Activated naive CD8-positive, alpha-beta T cell treated with anti-CD3 and anti-CD28 coated beads for 36 hours (primary cell): ENCODE data around the gene UNC119B. TPM values are rescaled to one million over a fixed set of nuclear protein-coding genes. Genes with fewer than 3 reads are reported as not detected.

Source experiments
- DNase-seq: peaks from one replicate; pipeline ENCODE4 v3.0.0; 2021
- H3K27ac Mint-ChIP-seq: one replicate; pipeline ENCODE4 v1.8.0; 2022; ENCODE audit warnings: mild to moderate bottlenecking, moderate library complexity, mixed read lengths
- H3K27me3 Mint-ChIP-seq: one replicate; pipeline ENCODE4 v1.8.0; 2022; ENCODE audit warnings: mild to moderate bottlenecking, mixed read lengths
- H3K36me3 Mint-ChIP-seq: one replicate; pipeline ENCODE4 v1.8.0; 2021; ENCODE audit warnings: mild to moderate bottlenecking, mixed read lengths
- H3K4me1 Mint-ChIP-seq: one replicate; pipeline ENCODE4 v1.8.0; 2021; ENCODE audit warnings: mixed read lengths
- H3K4me3 Mint-ChIP-seq: one replicate; pipeline ENCODE4 v1.8.0; 2022; ENCODE audit warnings: mild to moderate bottlenecking, moderate library complexity, mixed read lengths
- H3K9me3 Mint-ChIP-seq: one replicate; pipeline ENCODE4 v1.8.0; 2022; ENCODE audit warnings: mixed read lengths
- total RNA-seq, 2 experiments: library from RNA; stranded (reverse); gene quantifications; one replicate each; pipeline ENCODE4 v1.2.3, GENCODE V29; 2021

UNC119B gene
- total RNA-seq, 2 experiments from 2014 or later, result 24.1 to 25.5 TPM

GRCh38 chr12:120684523-120684932 is 25.7 kb upstream of the UNC119B start:
- H3K27me3 Mint-ChIP-seq, result peaks cover 3% of the 10 kb centered on the region
- H3K9me3 Mint-ChIP-seq, result no peaks in the 10 kb centered on the region
- no peak overlapping the region for H3K27ac Mint-ChIP-seq
- DNase-seq, result no peak
- H3K4me3 Mint-ChIP-seq, result no peak overlapping the region
- H3K36me3 Mint-ChIP-seq, result no peaks in the 10 kb centered on the region
- peaks cover 18% of the 10 kb centered on the region for H3K4me1 Mint-ChIP-seq

- peaks cover 25% of the 10 kb centered on the region for H3K4me1 Mint-ChIP-seq
- H3K27ac Mint-ChIP-seq, result no peak overlapping the region
- peak overlapping the region; percentile 85 for H3K4me3 Mint-ChIP-seq
- H3K36me3 Mint-ChIP-seq, result no peaks in the 10 kb centered on the region
- no peak for DNase-seq
- no peaks in the 10 kb centered on the region for H3K27me3 Mint-ChIP-seq
- H3K9me3 Mint-ChIP-seq, result no peaks in the 10 kb centered on the region
Observed at GRCh38 chr12:120685522-120685921, 24.7 kb upstream of the UNC119B start.

- H3K9me3 Mint-ChIP-seq, result no peaks in the 10 kb centered on the region
- H3K27me3 Mint-ChIP-seq, result no peaks in the 10 kb centered on the region
- H3K4me1 Mint-ChIP-seq, result peaks cover 32% of the 10 kb centered on the region
- H3K27ac Mint-ChIP-seq, result peak overlapping the region; percentile 90
- peak; percentile 97 for DNase-seq
- H3K36me3 Mint-ChIP-seq, result no peaks in the 10 kb centered on the region
- peak overlapping the region; percentile 85 for H3K4me3 Mint-ChIP-seq
Observed at GRCh38 chr12:120686151-120686689, 24.0 kb upstream of the UNC119B start.

- H3K27ac Mint-ChIP-seq, result peak within 1 kb of the TSS; percentile 90
- no peaks in the 10 kb centered on the region for H3K9me3 Mint-ChIP-seq
- H3K36me3 Mint-ChIP-seq, result no peaks in the 10 kb centered on the region
- peaks cover 37% of the 10 kb centered on the region for H3K4me1 Mint-ChIP-seq
- H3K4me3 Mint-ChIP-seq, result peak within 1 kb of the TSS; percentile 91
- no peaks in the 10 kb centered on the region for H3K27me3 Mint-ChIP-seq
- DNase-seq, result peak; percentile 100
Observed at GRCh38 chr12:120686690-120687577, 23.3 kb upstream of the UNC119B start, which contains the start of gene MLEC. Gene MLEC (plus strand): TSS chr12:120687149. CDS start chr12:120687297, 148 bp downstream.

- Mint-ChIP-seq H3K4me3 (peak overlapping the region; percentile 91), H3K27me3 (no peaks in the 10 kb centered on the region), H3K4me1 (peaks cover 45% of the 10 kb centered on the region), H3K9me3 (no peaks in the 10 kb centered on the region), H3K27ac (peak overlapping the region; percentile 62), H3K36me3 (peaks cover 4% of the 10 kb centered on the region)
- DNase-seq, result peak; percentile 43
Observed at GRCh38 chr12:120687578-120688289, 22.5 kb upstream of the UNC119B start.

GRCh38 chr12:120688527-120689071 is 21.7 kb upstream of the UNC119B start:
- no peaks in the 10 kb centered on the region for H3K9me3 Mint-ChIP-seq
- no peak overlapping the region for H3K27ac Mint-ChIP-seq
- DNase-seq, result no peak
- peak overlapping the region; percentile 91 for H3K4me3 Mint-ChIP-seq
- peaks cover 5% of the 10 kb centered on the region for H3K36me3 Mint-ChIP-seq
- H3K27me3 Mint-ChIP-seq, result no peaks in the 10 kb centered on the region
- H3K4me1 Mint-ChIP-seq, result peaks cover 48% of the 10 kb centered on the region

GRCh38 chr12:120689397-120690082 is 20.7 kb upstream of the UNC119B start:
- Mint-ChIP-seq H3K4me1 (peaks cover 45% of the 10 kb centered on the region), H3K4me3 (peak overlapping the region; percentile 91), H3K9me3 (no peaks in the 10 kb centered on the region), H3K27ac (no peak overlapping the region), H3K36me3 (peaks cover 5% of the 10 kb centered on the region), H3K27me3 (no peaks in the 10 kb centered on the region)
- no peak for DNase-seq

GRCh38 chr12:120690083-120690450 is 20.2 kb upstream of the UNC119B start:
- H3K4me3 Mint-ChIP-seq, result no peak overlapping the region
- H3K27me3 Mint-ChIP-seq, result no peaks in the 10 kb centered on the region
- no peak overlapping the region for H3K27ac Mint-ChIP-seq
- H3K4me1 Mint-ChIP-seq, result peaks cover 43% of the 10 kb centered on the region
- no peaks in the 10 kb centered on the region for H3K9me3 Mint-ChIP-seq
- DNase-seq, result no peak
- peaks cover 7% of the 10 kb centered on the region for H3K36me3 Mint-ChIP-seq

- DNase-seq, result no peak
- Mint-ChIP-seq H3K27me3 (no peaks in the 10 kb centered on the region), H3K36me3 (peaks cover 7% of the 10 kb centered on the region), H3K4me1 (peaks cover 43% of the 10 kb centered on the region), H3K4me3 (no peak overlapping the region), H3K27ac (no peak overlapping the region), H3K9me3 (no peaks in the 10 kb centered on the region)
Observed at GRCh38 chr12:120690978-120691377, 19.3 kb upstream of the UNC119B start.

GRCh38 chr12:120692524-120693033 is 17.7 kb upstream of the UNC119B start:
- Mint-ChIP-seq H3K36me3 (peaks cover 7% of the 10 kb centered on the region), H3K27me3 (no peaks in the 10 kb centered on the region), H3K4me1 (peaks cover 43% of the 10 kb centered on the region)

GRCh38 chr12:120693848-120694247 is 16.4 kb upstream of the UNC119B start:
- Mint-ChIP-seq H3K9me3 (no peaks in the 10 kb centered on the region), H3K4me1 (peaks cover 39% of the 10 kb centered on the region), H3K27ac (no peak overlapping the region), H3K27me3 (no peaks in the 10 kb centered on the region), H3K36me3 (peaks cover 9% of the 10 kb centered on the region), H3K4me3 (no peak overlapping the region)
- no peak for DNase-seq

More at GRCh38 chr12:120692524-120693033, 17.7 kb upstream of the UNC119B start:
- no peak overlapping the region for H3K4me3 Mint-ChIP-seq
- no peaks in the 10 kb centered on the region for H3K9me3 Mint-ChIP-seq
- peak overlapping the region; percentile 25 for H3K27ac Mint-ChIP-seq
- DNase-seq, result no peak

GRCh38 chr12:120696626-120697025 is 13.6 kb upstream of the UNC119B start:
- Mint-ChIP-seq H3K9me3 (no peaks in the 10 kb centered on the region), H3K4me1 (peaks cover 16% of the 10 kb centered on the region), H3K27me3 (no peaks in the 10 kb centered on the region), H3K4me3 (no peak overlapping the region), H3K27ac (no peak overlapping the region), H3K36me3 (peaks cover 23% of the 10 kb centered on the region)
- no peak for DNase-seq

GRCh38 chr12:120697344-120697743 is 12.9 kb upstream of the UNC119B start:
- Mint-ChIP-seq H3K4me1 (peaks cover 10% of the 10 kb centered on the region), H3K9me3 (no peaks in the 10 kb centered on the region), H3K36me3 (peaks cover 23% of the 10 kb centered on the region), H3K27me3 (no peaks in the 10 kb centered on the region), H3K4me3 (no peak overlapping the region), H3K27ac (no peak overlapping the region)
- DNase-seq, result no peak

GRCh38 chr12:120698665-120699064 is 11.6 kb upstream of the UNC119B start:
- Mint-ChIP-seq H3K27ac (no peak overlapping the region), H3K36me3 (peaks cover 18% of the 10 kb centered on the region), H3K27me3 (no peaks in the 10 kb centered on the region), H3K4me1 (peaks cover 4% of the 10 kb centered on the region), H3K9me3 (no peaks in the 10 kb centered on the region), H3K4me3 (no peak overlapping the region)
- no peak for DNase-seq
